Stimulated activated CD4-positive, alpha-beta T cell treated with anti-CD3 and anti-CD28 coated beads, Interleukin-2, amount 100 ng/mL, for 4 hours (primary cell): ENCODE results near the gene GMPPA.
A peak's percentile ranks its signal among the peaks of the same experiment; 100 is the strongest.

Experiments
- DNase-seq: peaks from one replicate; pipeline ENCODE4 v3.0.0-alpha.2; 2020; ENCODE audit warnings: low read depth

Gene GMPPA

DNA sequence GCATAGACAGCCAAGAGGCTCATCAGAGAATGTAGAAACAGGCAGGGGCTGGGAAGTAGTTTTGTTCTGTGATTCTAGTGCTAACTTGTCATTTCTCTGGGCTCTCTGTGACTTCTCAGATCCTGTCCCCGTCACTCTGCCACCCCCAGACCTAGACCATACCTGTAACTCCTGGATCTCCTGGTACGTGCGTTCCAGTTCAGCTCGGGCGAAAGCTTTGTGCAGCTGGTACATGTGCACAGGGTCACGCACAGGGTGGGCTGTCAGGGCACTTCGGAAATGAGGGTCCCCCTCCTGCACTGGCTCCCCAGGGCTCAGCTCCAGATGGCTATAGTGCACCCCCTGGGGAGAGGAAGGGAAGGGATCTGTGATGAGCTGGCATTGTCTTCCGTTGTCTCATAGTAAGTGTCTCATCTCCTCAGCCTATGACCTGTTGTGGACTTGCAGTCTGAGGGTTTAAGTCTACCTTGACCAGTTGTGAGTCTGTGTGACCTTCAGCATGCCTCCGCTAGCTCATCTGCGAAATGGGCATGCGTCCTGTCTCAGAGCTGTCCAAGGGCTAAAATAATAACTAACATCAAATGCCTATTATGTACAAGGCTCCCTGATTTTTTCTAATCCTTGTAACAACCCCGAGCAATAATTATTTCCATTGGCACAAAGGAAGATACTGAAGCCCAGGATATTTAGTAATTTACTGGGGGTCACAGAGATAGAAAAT lies 42.3 kb downstream of the GMPPA start:
- DNase-seq = no peak

DNA sequence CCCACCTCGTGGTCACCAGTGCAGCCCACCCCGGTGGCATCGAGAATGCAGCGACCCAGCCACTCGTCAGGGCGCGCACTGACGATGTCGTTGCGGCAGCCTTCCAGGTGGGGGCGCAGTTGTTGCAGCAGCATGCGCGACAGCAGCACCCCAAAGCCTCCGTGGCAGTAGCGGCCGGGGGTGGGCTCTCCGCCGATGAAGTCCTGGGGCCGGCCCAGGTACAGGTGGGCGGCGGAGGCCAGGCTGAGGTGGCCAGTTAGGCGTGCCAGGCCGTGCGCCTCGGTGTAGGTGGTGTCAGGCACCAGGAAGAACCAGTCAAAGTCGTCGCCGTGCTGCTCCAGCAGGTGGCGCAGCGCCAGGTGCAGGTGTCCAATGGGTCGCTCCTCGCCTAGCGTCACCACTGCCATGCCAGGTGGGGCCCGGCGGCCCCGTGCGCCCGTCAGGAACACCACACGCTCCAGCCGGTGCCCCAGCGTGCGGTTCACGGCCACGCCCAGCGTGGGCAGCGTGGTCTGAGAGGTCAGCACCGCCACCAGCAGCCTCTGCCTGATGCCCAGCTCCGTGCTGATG lies 43.0 kb downstream of the GMPPA start:
- peak; percentile 79 for DNase-seq

DNA sequence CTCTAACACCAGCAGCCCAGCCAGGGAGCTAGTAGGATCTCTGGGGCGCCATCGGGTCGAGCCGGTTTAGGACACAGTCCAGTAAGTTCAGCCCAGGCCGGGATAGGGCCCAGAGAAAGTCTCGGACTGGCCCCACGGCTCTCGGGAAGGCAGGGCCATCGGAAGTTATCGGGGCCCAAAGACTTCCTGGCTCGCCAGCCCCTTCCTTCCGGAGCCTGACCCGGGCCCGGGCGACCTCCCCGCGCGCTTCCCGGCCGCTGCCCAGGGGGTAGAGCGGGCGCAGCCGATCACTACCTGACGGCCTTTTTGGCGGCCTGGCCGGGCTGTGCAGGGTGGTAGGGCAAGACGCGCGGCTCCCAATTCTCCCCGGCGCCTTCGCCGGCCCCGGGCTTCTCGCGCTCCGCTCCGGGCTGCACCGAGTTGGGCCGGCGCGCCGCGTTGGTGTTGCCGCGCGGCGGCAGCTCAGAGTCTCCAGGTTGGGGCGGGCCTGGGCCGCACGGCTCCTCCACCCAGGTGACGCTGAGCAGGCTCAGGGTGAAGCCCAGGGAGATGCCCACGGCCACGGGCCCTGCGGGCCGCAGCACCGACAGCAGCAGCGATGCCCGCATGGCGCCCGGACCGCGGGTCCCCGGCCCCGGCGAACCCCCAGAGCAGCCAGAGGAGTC lies 44.4 kb downstream of the GMPPA start:
- no peak for DNase-seq

DNA sequence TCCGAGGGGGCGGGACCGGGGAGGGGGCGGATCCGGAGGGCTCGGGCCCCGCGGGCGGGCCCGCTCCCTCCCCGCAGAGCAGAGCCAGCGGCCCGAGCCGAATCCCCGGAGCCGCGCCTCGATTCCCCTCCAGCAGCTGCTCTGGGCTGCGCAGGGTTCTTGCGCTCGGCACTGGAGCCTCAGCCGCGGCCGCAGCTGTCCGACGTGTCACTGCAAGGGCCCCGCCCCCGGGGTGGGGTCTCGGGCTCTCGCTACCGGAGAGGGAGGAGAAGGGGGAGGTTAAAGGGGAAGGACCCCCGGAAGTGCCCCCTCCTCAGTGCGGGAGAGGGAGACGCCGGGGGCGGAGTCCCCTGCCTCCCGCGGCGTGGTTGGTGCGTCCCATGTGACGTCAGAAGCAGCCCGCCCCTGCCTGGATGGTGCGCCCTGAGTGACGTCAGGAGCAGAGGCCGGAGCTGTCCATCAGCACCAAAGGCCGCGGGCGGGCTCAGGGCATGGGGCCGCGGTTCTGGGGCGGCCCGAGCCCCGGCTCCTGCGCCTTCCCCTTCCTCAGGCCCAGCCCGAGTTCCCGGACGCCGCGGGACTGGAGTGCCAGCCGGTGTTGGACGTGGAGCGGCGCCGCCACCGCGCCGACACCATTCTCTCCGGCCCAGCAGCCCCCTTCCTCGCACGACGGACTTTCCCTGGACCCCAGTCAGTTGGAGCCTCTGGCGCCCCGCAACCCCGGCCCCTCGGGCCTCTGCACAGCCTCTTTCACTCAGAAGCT lies 45.1 kb downstream of the GMPPA start, which contains the start of the genes CHPF and TMEM198:
Gene CHPF (minus strand): TSS at position 214 of the 763 bp plus-strand sequence. CDS start 271 bp downstream, outside the sequence.
Gene TMEM198 (plus strand): TSS at position 433 of the 763 bp plus-strand sequence. CDS start 700 bp downstream, outside the sequence.
- DNase-seq = peak; percentile 85

DNA sequence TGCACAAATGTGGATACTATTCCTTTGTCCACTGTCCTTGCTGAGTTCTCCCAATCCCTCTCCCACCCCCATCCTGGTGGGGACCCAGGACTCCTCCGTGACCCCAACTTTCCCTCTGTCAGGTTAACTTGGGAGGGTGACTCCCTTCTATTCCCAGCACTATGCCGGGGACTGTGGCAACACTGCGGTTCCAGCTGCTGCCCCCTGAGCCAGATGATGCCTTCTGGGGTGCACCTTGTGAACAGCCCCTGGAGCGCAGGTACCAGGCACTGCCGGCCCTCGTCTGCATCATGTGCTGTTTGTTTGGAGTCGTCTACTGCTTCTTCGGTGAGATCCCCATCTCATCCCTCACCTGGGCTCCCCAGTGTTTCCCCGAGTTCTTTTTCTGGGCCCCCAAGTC lies 45.9 kb downstream of the GMPPA start:
- no peak for DNase-seq

DNA sequence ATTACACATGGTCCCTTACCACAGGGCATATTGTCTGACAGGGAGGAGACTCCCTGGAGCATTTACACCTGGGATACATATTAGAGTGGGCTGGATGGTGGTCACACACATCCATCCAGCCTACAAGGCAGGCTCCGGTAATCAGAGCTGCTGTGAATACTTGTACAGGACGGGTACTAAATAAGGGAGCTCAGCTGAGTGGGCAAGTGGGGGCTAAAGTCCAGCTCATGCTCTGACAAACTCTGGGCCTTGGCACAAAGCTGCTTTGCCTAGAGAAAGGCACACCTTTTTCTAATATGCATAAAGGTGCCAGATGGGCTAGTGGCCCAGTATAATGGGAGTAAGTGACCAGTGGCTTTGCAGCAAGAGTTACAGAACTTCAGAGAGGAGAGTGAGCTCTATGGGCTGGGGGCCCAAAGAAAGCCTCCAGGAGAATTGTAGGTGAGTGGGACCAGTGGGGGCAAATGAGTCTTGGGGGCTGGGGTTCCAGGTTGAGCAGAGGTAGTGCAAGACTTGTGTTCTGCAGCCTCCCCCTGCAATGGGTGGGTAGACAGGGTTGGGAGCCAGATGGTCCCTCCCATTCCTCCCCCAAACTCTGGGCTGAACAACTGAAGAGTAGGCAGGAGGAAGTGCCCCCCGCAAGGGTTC lies 46.7 kb downstream of the GMPPA start:
- DNase-seq = no peak

DNA sequence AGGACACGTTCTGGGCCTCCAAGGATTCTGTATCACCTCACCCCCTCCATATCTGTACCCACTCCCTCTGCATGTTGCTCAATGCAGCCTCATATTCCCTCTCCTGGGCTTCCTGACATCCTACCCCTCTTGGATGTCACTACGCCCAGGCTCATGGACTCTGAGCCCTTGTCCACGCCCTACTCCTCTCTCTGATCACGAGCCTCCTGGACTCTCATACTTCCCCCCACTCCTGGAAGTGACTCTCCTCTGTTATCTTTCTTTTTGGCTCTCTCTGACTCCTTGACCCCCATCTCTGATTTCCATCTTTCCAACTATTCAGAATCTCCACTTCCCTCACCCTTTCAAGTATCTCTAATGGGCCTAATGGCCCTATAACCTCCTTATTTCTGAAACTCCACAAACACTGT lies 47.3 kb downstream of the GMPPA start:
- DNase-seq = no peak

DNA sequence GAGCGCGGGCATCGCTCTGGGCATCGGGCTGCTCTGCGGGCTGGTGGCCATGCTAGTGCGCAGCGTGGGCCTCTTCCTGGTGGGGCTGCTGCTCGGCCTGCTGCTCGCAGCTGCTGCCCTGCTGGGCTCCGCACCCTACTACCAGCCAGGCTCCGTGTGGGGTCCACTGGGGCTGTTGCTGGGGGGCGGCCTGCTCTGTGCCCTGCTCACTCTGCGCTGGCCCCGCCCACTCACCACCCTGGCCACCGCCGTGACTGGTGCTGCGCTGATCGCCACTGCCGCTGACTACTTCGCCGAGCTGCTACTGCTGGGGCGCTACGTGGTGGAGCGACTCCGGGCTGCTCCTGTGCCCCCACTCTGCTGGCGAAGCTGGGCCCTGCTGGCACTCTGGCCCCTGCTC lies 48.9 kb downstream of the GMPPA start:
- no peak for DNase-seq

DNA sequence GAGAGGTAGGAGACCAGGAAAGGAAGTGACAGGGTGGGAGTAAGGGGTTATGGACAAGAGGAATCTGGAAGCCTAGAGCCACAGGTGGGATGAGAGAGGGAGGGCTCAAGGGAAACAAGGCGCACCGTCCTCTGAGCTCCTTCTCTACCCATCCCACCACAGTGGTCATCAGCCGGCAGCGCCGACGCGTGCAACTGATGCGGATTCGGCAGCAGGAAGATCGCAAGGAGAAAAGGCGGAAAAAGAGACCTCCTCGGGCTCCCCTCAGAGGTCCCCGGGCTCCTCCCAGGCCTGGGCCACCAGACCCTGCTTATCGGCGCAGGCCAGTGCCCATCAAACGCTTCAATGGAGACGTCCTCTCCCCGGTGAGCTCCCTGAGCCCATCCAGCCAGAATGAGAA lies 50.3 kb downstream of the GMPPA start:
- DNase-seq = no peak

DNA sequence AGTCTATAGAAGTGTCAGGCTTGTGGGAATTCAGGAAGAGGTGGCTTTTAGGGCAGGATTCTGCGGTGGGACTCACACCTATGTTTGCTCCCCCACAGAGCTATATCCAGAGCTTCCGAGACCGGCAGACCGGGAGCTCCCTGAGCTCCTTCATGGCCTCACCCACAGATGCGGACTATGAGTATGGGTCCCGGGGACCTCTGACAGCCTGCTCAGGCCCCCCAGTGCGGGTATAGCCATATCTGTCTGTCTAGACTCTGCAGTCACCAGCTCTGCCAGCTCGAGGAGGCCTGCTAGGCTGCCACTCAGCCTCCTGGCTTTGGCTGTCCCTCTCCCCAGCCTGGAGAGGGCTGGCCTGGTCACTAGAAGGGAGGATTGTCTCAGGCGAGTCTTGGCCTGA lies 50.9 kb downstream of the GMPPA start:
- no peak for DNase-seq

DNA sequence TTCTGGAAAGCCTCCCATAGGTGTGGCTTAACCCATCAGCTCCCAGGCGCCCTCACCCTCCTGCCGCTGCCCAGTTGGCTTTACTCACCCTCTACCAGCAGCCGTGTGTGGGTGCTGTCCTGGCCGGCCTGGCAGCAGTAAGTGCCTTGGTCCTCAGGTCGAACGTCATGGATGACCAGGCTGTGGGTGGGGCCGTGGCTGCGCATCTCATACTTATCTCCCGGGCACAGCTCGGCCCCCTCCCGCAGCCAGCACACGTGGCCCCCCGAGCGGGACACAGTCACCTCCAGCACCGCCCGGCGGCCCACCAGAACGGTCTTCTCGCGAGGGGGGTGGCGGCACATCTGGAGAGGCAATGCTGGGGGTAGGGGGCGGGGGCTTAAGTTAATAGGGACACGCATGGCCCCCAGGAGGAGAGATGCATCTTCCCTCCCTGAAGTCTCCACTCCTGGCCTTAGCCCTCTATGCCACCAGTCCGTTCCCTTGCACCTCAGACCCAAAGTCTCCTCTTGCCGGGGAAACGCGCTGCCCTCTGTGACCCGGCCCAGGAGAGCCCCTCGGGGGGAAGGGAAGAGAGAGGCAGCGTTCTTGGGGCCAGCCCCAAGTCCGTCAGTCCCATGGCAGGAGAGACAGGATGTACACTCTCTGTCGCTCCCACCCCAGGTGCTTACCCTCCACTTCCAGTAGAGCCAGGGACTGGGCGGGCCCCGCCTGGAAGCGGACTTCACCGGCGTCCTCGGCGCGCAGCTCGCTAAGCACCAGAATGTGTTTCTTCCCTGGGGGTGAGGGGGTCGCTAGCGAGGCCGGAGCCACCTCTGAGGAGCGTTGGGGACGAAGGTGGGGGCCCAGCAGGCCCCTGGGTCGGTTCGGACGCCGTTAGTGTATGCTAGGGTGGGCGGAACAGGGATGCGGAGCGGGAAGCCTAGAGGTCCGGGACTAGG lies 53.0 kb downstream of the GMPPA start:
- DNase-seq = no peak

DNA sequence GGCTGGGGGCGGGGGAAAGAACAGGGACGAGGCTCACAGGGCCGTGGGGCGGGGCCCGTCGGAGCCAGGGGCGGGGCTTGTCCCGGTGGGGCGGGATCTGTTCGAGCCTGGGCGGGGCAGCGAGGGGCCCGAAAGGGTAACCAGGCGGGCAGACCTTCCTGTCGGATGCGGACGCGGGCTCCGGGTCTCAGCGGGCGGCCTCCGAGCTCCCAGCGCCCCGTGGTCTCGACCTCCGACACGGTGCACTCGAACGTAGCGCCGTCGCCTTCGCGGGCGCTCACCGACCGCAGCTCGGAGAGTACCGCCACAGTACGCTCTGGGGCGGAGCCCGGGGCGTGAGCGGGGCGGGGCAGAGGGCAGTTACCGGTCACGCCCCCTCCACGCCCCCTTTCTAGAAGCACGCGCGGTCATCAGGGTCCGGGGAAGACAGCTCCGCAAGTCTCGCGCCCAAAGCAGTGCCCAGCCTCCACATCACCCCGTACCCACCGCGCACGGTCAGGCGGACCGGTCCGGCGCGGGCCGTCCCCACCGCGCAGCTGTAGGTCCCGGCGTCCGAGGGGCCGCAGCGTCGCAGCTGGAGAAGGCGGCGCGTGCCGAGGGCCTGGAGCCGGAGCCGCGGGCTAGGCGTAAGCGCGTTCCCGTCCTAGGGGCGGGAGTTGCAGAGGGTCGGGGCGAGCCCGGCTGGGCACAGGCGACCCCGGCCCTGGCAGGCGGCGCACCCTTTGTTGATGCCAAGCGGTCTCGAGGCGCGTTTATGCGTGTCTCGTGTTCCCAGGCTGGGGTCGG lies 53.9 kb downstream of the GMPPA start:
- DNase-seq = peak; percentile 68

DNA sequence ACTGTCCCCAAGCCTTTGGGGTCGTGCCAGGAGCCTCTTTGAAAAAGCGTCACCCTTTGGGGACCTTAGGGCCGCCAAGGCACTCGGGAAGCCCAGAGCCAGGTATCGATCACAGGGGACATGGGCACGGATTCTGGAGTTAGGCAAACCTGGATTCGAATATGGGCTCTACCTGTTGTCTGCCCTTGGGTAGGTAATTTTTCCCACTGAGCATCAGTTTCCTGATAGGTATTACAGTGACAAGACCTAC lies 54.4 kb downstream of the GMPPA start:
- DNase-seq = no peak

DNA sequence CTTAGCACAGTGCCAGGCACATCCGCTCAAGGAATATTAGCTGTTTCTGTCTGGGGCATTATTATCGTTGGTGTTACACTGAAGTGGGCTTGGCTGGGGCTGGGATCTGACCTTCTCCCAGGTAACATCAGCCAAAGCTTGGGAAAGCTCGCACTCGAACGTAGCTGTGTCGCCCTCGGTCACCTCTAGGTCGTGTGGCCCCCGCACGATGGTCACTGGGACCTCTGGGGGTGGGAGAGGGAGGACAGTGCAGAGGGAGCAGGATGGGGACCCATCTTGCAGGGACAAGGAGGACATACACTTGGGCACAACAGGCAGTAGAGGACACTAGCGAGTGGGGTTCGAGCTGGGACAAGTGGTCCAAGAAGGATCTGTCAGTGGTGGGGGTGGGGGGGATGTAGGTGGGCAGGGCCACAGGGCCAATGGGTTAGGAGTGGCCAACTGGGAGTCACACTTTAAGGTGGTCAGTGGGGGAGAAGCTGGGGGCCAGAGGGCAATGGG lies 54.8 kb downstream of the GMPPA start:
- DNase-seq = no peak

DNA sequence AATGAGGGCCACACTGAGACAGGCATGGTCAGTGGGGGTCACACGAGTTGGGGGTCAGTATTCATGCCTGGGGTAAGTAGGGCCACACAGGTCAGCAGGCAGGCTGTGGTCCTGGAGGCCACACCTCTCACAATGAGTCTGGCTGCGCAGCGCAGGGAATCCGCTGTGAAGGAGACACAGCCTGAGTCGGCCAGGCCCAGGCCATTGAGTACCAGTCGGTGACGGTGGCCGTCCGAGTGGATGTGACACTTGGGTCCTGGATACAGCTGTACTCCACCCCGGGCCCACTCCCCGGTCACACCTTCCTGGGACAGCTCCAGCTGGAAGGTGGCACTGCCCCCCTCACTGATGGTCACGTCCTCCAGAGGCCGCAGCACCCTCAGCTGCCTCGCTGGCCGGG lies 55.7 kb downstream of the GMPPA start:
- DNase-seq = no peak

DNA sequence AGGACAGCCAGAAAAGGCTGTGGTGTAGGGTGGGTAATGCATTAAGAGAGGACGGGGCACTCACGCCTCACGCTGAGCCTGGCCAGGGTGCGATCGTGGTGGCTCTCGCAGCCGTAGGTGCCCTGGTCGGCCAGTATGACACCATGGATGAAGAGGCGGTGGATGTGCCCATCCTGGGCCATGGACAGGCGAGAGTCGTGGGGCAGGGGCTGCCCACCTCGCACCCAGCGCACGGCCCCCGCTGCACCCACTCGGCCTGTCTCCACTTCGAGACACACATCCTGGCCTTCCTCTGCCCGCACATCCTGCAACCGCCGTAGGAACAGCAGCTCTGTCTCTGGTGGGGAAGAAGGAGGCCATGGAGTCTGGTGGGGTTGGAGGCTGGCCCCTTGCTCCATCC lies 57.3 kb downstream of the GMPPA start:
- DNase-seq = no peak

DNA sequence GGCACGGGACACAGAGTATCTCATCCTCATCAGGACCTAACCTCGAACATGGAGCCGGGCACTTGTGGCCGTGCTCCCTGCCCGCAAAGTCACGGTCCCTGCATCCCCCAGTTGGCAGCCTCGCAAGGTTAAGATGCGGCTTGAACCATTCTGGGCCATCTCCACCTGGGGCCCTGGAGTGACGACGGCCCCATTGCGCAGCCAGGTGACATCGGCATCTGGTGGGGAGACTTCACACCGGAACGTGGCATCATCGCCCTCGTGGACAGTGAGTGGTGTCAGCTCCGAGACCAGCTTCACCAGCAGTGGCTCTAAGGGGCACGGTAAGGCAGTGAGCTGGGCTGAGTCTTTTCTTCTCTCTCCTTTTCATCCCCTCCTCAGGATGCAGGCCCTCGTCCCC lies 57.7 kb downstream of the GMPPA start:
- no peak for DNase-seq
